ENCODE data around the gene KIAA1191. TPM values are rescaled to one million over a fixed set of nuclear protein-coding genes. Genes with fewer than 3 reads are reported as not detected.

The KIAA1191 gene
- total RNA-seq, 2 experiments from 2014 or later = 64.8 TPM

DNA sequence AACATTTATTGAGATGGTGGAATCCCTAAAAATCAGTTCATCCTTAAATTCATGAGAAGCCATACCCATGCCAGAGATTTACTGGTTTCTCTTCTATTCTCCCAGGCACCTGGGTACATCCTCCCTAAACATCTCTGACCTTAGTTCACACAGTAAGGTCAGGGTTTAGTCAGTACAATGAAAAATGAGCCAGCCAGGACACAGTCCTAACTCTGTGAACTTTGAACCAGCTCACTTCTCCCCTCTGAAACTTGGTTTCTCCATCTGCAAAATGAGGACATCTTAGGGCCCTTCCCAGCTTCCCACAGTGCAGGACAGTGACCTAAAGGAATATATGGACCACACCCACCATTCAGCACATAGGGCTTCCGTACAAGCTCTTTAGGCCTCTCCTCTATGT is 24.9 kb upstream of the KIAA1191 start:
- TF ChIP-seq, protein P1, sequence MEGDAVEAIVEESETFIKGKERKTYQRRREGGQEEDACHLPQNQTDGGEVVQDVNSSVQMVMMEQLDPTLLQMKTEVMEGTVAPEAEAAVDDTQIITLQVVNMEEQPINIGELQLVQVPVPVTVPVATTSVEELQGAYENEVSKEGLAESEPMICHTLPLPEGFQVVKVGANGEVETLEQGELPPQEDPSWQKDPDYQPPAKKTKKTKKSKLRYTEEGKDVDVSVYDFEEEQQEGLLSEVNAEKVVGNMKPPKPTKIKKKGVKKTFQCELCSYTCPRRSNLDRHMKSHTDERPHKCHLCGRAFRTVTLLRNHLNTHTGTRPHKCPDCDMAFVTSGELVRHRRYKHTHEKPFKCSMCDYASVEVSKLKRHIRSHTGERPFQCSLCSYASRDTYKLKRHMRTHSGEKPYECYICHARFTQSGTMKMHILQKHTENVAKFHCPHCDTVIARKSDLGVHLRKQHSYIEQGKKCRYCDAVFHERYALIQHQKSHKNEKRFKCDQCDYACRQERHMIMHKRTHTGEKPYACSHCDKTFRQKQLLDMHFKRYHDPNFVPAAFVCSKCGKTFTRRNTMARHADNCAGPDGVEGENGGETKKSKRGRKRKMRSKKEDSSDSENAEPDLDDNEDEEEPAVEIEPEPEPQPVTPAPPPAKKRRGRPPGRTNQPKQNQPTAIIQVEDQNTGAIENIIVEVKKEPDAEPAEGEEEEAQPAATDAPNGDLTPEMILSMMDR (IDR thresholded peaks at IDR 0.05) = no peak
- Mint-ChIP-seq H3K27me3 (no peaks in the 10 kb centered on the region), H3K36me3 (ENCODE audit: low read depth) (peaks cover 72% of the 10 kb centered on the region), H3K9me3 (no peaks in the 10 kb centered on the region), H3K4me3 (peak overlapping the region; percentile 60), H3K4me1 (ENCODE audit: low read depth) (peaks cover 38% of the 10 kb centered on the region), H3K27ac (no peak overlapping the region)
- Histone ChIP-seq H3K4me1 (ENCODE audit: insufficient read depth, low read length) (peaks cover 33% of the 10 kb centered on the region), H3K27me3 (ENCODE audit: control insufficient read depth in 1 of 2, insufficient read depth in 2 of 2, low read length in 2 of 2) (no peaks in the 10 kb centered on the region), H3K36me3 (ENCODE audit: insufficient read depth, low read length) (peaks cover 52% of the 10 kb centered on the region), H3K27ac (ENCODE audit: low read depth in 1 of 2, low read length in 2 of 2) (no peak overlapping the region), H3K9me3 (ENCODE audit: control insufficient read depth in 1 of 2, insufficient read depth in 1 of 2, low read length in 2 of 2) (no peaks in the 10 kb centered on the region), H3K4me3 (ENCODE audit: low read length) (no peak overlapping the region)
- intact Hi-C loops (cut with DNase I, micrococcal nuclease) = loop anchor here (5.0 to 10.0 kb wide), 4 partner anchors 148 to 1171 kb away; partner anchors contain the start of genes FGFR4 (in 1 of the 2), LMAN2 (in 1 of the 2), RGS14 (in 1 of the 2) and RNF44 (in 1 of the 2)
- DNase-seq (no peak), ATAC-seq (ENCODE audit: poor library complexity) (no peak)
- ChIA-PET POLR2A (interaction anchor here (1.1 to 1.3 kb wide), 2 partner anchors 30 to 61 kb away, joined by 3 read pairs; partner anchors contain the start of genes CLTB and FAF2), CTCF (interaction anchor here (0.7 kb wide), 1 partner anchor 24 kb away, joined by 3 read pairs; no protein-coding TSS in a partner anchor)

DNA sequence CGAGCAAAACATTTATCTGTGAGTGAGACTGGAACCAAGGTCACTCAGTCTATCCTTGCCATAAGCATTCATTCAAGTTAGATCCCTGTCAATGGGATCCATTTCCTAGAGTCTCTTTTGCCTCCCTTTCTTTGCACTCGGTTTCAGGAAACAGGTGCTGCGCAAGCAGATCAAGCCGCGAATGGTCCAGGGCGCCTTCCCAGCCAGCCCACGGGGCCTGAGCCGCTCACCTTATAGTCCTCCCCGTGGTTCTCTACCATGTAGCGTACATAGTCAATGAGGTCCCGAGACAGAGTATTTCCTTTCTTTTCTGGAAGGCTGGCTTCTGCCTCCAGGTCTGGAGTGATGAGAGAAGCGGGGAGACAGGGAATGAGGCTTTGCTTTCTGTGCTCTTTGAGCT is 23.4 kb upstream of the KIAA1191 start:
- no peaks in the 10 kb centered on the region for H3K27me3 ChIP-seq (ENCODE audit: control insufficient read depth in 1 of 2, insufficient read depth in 2 of 2, low read length in 2 of 2)
- H3K9me3 Mint-ChIP-seq = no peaks in the 10 kb centered on the region
- peaks cover 79% of the 10 kb centered on the region for H3K36me3 Mint-ChIP-seq (ENCODE audit: low read depth)
- ChIA-PET POLR2A (no interaction called here), CTCF (no interaction called here)
- peaks cover 61% of the 10 kb centered on the region for H3K36me3 ChIP-seq (ENCODE audit: insufficient read depth, low read length)
- H3K4me1 ChIP-seq (ENCODE audit: insufficient read depth, low read length) = peaks cover 29% of the 10 kb centered on the region
- H3K9me3 ChIP-seq (ENCODE audit: control insufficient read depth in 1 of 2, insufficient read depth in 1 of 2, low read length in 2 of 2) = no peaks in the 10 kb centered on the region
- no peak overlapping the region for H3K27ac Mint-ChIP-seq
- TF ChIP-seq, protein P1 (IDR thresholded peaks at IDR 0.05) = no peak
- H3K27me3 Mint-ChIP-seq = no peaks in the 10 kb centered on the region
- DNase-seq (no peak), ATAC-seq (ENCODE audit: poor library complexity) (no peak)
- no peak overlapping the region for H3K27ac ChIP-seq (ENCODE audit: low read depth in 1 of 2, low read length in 2 of 2)
- peaks cover 38% of the 10 kb centered on the region for H3K4me1 Mint-ChIP-seq (ENCODE audit: low read depth)
- intact Hi-C loops (cut with DNase I, micrococcal nuclease) = loop anchor here (5.0 to 10.0 kb wide), 4 partner anchors 150 to 1172 kb away; partner anchors contain the start of genes FGFR4 (in 1 of the 2), LMAN2 (in 1 of the 2), RGS14 (in 1 of the 2) and RNF44 (in 1 of the 2)
- no peak overlapping the region for H3K4me3 Mint-ChIP-seq
- H3K4me3 ChIP-seq (ENCODE audit: low read length) = no peak overlapping the region

DNA sequence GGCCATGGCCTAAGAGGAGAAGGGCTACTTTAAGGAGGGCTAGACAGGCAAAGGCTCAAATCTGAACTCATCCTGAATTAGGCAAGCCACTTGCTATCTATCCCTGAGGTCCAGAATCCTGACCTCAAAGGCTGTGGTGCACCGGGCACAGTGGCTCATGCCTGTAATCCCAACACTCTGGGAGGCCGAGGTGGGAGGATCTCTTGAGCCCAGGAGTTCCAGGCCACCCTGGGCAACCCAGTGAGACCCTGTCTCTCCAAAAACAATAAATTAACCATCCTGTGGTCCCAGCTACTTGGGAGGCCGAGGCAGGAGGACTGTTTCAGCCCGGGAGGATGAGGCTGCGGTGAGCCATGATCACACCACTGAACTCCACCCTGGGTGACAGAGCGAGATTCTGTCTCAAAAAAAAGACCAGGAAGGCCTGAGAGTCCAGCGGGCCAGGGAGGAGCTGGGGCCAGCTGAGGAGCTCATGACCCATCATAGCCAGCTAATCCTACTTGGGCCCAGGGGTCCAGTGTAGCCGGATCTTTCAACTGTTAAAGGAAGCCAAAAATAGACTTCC is 22.9 kb upstream of the KIAA1191 start:
- ATAC-seq (ENCODE audit: poor library complexity) (no peak), DNase-seq (no peak)
- H3K9me3 Mint-ChIP-seq = no peaks in the 10 kb centered on the region
- H3K27me3 Mint-ChIP-seq = no peaks in the 10 kb centered on the region
- peaks cover 34% of the 10 kb centered on the region for H3K4me1 Mint-ChIP-seq (ENCODE audit: low read depth)
- peaks cover 82% of the 10 kb centered on the region for H3K36me3 Mint-ChIP-seq (ENCODE audit: low read depth)
- TF ChIP-seq, protein P1 (IDR thresholded peaks at IDR 0.05) = no peak
- Histone ChIP-seq H3K4me1 (ENCODE audit: insufficient read depth, low read length) (peaks cover 23% of the 10 kb centered on the region), H3K36me3 (ENCODE audit: insufficient read depth, low read length) (peaks cover 61% of the 10 kb centered on the region), H3K27me3 (ENCODE audit: control insufficient read depth in 1 of 2, insufficient read depth in 2 of 2, low read length in 2 of 2) (no peaks in the 10 kb centered on the region), H3K9me3 (ENCODE audit: control insufficient read depth in 1 of 2, insufficient read depth in 1 of 2, low read length in 2 of 2) (no peaks in the 10 kb centered on the region), H3K27ac (ENCODE audit: low read depth in 1 of 2, low read length in 2 of 2) (no peak overlapping the region), H3K4me3 (ENCODE audit: low read length) (no peak overlapping the region)
- ChIA-PET POLR2A (no interaction called here), CTCF (no interaction called here)
- intact Hi-C loops (cut with DNase I, micrococcal nuclease) = loop anchor here (10.0 kb wide), 2 partner anchors 150 to 970 kb away; partner anchors contain the start of genes LMAN2 (in 1 of the 2), RGS14 (in 1 of the 2) and RNF44 (in 1 of the 2)
- no peak overlapping the region for H3K27ac Mint-ChIP-seq
- H3K4me3 Mint-ChIP-seq = no peak overlapping the region

Data from CD4-positive, alpha-beta T cell (primary cell).